Measurements from ENCODE around the gene SDCCAG8.

SDCCAG8 gene

DNA sequence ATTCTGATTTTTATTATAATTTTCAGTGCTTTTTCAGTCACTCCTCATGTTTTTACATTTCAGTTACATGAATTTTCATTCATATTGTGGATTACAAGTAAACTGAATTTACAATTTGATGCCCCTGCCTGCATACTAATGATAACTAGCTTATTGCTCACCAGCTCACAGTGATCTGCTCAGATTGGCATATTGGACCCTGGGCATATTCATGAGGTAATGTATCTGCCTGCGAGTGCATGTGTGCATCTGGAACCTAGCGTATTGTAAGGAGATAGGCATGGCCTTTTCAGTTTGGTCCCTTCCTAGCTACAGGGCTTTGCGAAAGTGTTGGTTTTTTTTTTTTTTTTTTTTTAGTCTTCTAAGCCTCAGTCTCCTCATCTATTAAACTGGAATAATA lies 213.7 kb downstream of the SDCCAG8 start:
- no peak for DNase-seq

DNA sequence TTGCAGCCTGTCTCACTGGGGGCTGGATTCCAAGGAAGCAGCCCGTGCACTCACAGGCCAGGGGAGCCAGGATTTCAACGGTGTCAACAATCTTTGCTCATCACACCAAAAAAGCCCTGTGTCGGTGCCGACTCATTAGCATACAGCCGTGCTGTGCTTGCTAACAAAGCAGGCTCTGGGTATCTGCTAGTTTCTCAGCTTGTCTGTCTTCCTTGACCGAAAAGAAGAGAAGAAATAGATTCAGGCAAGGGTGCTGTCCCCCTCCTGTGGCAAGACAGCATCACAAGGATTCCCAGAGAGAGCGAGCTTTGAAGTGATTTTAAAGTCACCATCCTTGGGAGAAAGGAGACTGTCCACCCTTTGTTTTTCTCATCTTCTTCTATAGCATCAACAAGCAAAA lies 214.7 kb downstream of the SDCCAG8 start:
- no peak for DNase-seq

DNA sequence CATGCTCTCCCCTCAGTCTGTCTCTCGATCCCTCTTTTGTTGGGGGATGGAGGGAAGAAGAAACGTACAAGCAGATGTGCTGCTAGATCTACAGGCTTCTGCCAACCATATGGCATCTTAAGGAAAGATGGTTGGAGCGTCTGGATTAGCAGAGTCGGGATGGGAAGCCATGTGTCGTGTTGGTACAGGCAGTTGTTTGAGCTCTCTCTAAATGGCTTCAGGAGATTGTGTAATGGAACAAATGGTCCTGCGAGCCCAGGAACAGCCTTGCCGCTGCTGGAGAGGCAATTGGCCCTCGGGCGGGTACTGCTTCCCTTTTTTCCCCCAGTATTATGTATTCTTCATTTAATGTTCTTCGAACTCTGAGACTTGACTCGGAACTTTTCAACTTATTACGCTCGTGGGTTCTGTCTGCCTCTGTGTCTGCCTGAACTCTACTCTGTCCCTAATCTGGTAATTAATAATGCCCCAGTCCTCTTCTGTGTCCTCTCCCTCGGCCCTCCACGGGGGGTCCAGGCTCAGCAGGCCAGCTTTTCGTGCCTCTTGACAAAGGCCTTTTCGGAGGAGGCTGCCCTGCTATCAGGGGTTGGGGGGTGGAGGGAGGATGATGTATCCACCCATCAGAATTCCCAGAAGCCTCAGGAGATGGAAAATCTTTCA lies 215.3 kb downstream of the SDCCAG8 start:
- no peak for DNase-seq

DNA sequence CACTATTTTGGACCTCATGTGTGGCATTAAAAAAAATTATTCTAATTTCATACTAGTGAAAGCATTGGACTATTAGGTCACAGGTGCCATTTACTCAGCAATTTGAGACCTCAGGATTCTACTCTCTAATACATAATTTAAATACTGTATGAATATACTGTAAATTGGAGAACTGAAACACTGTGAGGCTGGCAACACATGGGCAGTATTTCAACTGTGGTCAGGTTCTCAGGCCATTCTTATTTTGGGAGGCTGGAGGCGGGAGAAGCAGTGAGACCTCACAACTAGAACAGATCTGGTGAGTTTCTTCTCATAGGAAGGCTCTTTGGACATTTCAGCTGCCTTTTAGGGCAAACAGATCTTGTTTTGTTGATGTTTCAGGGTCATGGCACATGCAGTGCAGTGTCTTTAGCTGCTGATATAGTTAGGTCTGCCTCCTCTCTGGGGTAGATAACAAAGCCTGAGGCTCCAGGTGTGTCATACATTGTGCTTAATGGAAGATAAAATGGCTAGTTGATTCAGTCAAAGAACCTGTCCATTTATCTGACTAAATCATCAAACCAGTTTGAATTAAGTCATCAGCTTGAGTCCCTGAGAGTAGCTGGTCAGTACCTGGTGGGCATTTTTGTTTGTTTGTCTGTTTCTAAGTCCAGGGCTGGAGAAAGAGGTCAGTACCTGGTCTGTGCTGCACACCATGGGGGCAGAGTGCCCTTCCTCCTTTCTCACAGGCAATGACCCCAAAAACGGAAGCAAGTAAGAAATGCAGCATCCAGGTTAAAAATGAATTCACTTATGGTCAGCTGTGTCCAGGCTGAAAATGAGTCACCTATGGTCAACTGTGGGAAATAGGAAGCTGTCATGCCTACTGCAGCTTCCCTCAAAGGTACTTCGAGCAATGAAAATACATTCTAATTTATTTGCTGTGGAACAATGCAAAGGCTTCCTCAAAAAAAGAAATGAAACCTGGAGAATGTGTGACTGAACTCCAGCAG lies 216.2 kb downstream of the SDCCAG8 start:
- DNase-seq: no peak

DNA sequence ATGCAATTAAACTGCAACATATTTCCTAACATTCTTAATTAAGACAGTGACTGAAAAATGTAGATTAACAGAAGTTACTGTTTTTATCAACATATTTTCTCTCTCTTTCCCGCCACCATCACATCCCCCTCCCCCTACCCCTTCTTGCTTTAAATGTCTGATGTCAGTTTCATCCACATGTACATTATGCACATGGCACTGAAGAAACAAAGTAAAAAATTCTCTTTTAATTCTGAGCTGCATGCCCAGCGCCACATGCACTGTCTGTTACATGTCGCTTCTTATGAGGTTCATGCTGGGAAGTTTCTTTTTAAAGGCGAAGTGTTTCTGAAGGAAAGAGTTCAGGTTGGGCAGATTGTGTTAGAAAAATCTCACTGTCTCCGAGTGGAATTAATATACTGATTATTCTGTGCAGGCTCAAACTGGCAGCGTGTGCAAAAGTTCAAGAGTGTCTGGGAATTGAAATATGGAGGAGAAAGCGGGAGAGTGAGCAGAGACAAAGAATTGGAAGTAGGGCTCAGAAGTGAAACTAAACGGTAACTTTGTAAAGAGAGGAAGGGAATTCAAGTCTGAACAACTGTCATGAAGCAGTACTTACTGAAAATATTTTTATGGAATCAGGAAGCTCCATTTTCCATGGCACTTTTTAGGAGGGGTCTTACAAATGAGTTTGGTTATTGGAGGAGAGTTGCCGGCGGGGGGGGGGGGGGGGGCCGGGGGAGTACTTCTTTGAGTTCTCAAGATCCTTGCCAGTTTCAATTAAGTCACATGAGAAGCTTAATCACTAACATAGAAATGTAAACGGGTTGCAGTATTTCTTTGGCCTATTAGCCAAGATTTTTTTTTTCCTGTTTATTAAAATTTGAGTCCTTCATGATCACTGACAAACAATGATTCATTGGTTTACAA lies 217.6 kb downstream of the SDCCAG8 start:
- no peak for DNase-seq

DNA sequence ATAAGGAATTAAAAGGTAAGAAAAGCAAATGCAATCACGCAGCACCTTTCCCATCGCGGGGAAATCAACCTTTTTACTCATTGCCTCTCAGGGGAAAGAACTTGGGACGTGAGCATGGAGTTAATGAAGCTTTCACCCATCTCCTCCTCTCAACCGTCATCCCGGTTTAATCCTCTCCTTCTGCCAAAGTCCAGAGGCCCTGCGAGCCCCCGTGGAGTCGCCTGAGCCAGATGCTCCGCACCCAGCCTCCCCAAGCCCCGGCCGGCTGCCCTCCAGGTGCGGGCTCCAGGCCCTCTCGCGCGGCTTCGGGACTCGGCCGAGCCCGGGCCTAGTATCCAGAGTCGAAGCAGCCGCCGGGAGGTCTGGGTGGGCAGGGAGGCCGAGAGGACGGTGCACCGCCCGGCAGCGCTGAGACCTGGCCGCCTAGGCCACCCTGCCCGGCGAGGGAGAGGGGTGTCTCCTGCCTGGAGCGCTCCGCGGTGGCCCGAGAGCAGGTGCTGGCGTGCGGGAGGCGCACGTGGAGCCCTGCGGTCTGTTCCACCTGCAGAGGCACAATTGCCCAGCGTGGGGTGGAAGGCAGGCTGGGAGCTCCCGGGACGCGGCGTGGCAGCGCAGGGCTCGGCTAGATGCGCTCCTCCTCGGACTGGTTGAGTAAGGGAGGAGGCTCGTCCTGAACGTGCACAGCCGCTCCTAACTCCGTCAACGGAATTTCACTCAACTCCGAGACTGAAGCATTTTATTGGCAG lies 218.5 kb downstream of the SDCCAG8 start:
- no peak for DNase-seq

DNA sequence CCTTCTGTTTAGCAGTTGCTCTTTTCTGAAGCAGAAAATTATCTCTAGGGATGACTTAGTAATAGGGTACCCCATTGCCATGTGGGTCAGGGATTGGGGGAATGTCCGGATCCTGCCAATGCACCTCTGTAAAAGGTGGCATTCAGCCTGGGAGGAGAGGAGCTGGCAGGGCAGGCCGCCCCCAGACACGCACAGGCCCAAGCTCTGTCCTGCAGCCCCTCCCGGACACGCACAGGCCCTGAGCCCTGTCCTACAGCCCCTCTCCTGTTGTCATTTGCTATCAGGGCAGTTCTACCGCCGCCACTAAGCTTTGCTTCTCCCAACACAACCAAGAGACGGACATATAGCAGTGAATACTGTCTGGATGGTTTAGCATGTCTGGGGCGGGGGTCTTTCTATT lies 219.1 kb downstream of the SDCCAG8 start:
- no peak for DNase-seq

DNA sequence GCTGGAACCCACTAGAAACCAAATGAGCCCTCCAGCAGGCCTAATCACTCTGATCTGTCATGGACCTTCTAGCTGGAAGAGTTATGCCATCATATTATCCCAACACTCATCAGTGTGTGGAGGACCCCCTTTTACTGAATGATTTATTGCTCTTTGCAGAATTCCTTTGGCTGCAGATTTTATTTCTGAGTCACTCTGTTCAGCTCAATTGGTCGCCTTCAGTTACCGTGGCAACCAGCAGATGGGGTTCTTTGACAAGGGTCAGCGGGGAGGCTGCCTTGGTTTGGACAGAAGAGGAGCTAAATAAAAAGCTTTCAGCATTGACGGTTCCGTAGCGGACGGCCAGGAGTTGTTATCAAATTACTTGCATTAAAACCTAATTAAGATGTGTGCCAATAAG lies 220.1 kb downstream of the SDCCAG8 start:
- DNase-seq: no peak

DNA sequence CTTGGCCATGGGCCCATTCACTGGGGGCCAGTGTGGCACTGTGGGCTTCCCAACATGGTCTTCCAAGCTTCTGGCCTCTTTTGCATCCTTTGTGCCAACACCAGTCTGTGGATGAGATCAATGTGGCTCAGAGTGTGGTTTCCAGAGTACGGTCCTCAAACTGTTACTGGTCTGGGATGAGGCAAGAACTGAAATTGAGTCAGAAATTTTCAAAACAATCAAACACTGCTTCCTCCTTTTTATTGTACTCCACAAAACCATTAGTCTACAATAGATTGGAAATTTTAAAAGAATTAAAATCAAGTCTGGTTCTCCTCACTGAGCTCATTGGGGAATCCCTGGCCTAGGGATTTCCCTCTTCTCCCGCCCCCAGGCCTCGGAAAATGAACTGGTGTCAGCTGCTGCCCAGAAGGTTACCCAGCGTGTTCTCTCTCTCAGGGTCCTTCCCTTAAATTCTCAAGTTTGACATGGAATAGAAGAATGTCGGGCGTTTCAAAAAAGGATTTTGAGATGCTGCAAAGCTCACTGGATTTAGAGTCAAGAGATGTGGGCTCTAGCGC lies 222.0 kb downstream of the SDCCAG8 start:
- DNase-seq: no peak

DNA sequence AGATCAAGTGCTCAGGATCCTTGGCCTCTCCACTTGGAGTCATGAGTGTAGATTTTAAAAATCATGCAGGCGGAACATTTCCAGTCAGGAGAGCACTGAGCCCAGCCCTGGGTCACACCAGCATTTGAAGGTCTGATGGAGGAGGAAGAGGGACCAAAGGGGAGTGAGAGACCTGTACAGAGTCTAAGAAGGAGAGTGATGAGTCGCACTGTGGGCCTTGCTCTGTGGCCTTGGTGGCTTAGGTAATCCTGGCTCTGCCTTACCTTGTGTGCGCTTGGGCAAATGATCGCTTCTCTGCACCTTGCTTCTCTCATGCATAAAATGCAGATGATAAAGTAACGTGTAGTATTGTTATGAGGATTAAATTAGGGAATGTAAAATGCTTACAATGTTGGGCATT lies 225.3 kb downstream of the SDCCAG8 start:
- no peak for DNase-seq

DNA sequence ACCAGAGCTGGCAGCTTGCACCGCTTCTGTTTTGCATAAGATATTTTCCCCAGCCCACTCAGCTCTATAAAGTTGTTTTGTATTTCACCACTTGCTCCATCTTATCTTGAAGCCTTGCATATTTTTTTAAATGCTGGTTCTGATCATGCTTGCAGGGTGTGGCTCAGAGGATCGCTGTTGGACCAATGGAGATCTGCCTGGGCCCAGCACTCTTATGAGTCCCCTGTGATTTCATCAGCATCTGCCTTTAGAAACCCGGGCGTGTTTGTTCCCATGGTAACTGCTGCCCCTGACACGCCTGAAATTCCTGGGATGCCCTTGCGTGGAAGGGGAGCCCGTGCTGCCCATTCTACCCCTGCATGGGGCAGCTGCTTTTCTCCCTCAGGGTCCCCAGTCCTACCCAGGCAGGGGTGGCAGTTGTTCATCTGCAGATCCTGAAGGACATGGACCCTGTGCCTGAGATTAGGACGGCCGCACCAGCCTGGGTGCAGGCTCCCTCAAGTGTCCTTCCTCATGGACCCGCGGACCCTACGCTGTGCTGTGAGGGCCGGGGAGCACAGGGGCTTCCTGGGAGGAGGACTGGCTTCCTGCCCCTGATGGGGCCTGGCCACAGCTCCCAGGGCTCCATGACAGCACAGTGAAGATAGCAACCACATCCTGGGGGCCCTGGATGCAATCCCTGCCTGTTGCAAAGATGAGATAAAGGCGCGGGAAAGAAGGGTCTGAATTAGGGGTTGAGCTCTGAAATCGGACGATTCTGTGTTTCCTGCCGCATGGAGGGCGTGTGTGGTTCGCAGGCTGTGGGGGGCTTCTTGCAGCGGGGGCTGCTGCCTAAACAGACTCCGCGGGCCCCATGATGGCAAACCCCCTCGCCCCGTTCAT lies 226.5 kb downstream of the SDCCAG8 start:
- no peak for DNase-seq

DNA sequence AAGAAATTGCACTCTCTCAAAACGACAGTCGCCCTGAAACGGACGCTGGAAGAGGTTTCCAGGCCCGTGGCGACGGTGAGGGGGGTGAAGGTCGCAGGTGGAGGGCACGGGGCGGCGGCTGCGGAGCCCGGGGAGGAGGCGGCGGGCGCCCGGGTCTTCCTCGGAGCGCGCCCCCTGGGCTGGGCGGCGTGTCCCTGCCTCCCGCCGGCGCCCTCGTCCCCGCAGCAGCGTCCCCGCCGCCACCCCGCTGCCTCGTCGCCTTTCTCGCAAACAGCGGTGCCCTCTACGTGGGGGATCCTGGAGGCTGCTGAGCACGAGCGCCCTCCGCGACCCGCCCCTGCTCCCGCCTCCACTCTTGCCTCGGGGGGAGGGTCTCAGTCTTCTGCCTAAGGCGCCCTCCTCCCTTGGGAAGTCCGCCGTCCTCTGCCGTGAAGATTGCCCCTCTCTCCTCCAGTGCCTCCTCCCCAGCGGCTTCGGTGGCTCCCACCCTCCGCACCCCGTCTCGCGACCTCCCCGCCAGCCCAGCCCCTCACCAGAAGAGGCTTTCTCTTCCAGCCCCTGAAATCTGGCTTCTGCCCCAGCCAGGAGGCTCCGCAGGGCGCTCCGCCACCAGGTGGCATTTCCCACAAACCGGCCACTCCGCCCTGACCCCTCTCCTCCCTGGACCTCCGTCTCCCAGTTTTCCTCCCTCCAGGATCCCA lies 227.4 kb downstream of the SDCCAG8 start:
- DNase-seq: no peak

DNA sequence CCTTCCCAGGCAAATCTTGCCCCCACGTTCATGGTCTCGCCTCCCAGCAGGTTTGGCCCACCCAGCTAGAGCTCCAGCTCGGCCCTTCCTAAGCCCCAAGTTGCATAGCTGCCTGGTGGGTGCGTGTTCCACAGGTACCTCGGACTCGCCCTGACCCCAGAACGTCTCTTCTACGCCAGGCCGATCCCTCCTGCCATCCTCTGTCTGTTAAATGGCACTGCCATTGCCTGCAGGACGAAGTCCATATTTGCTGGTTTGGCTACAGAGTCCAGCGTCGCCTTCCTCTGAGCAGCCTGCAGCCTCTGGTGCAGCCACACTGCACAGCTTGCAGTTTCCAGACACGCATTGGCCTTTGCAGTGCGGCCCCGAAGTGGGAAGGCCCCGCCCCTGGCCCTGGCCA lies 228.1 kb downstream of the SDCCAG8 start:
- DNase-seq: no peak

DNA sequence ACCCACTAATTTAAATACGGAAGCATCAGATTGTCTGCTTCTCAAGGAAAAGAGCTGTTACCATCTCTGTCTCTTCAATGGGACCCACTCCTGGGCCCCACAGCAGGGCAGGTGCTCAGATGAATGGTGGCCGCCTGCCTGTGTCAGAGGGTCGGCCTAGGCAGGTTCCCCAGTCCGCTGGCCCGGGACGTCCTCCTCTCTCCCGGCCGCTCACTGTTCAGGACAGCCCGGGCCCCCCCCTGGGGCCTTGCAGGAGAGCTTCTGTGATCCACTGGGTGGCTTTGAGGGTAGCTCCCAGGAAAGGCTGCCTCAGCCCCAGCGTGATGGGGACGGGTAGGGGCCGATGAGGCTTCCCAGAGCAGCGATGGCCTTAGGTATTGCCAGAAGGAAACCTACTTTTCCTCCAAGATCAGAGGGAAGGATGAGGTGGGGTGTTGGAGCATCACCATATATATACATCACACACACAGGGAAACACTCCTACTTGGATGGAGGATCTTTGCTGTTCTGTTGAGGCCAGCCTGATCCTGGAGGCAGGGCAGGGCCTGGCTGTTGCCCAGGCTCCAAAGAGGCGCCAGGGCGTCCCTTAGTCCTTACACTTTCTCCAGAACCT lies 231.3 kb downstream of the SDCCAG8 start:
- no peak for DNase-seq

DNA sequence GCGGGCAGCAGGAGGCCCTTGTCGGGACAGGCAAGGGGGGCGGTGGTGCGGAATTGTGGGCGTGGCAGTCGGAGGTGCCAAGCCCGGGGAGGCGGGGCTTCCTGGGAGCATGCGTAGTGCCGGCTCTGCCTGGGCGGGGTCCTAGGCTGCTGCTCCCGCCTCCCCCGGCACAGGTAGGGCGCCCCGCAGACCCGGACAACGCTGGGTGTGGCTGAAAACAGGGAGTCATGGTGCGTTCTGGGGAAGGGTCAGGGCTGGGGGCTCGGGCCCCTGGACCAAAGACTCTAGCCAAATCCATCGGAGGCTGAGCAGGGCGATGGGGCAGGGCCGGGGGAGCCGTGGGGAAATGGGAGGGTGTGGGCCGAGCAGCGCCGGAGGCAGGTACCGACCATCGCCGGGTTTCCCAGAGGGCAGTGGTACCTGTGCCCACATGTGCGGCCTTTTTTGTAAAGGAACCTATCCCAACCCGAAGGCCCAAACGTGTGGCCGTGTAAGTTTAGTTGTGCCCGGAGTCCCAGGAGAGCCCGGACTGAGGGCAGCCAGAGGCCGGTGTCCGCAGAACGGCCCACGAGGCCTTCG lies 231.9 kb downstream of the SDCCAG8 start:
- DNase-seq: no peak

DNA sequence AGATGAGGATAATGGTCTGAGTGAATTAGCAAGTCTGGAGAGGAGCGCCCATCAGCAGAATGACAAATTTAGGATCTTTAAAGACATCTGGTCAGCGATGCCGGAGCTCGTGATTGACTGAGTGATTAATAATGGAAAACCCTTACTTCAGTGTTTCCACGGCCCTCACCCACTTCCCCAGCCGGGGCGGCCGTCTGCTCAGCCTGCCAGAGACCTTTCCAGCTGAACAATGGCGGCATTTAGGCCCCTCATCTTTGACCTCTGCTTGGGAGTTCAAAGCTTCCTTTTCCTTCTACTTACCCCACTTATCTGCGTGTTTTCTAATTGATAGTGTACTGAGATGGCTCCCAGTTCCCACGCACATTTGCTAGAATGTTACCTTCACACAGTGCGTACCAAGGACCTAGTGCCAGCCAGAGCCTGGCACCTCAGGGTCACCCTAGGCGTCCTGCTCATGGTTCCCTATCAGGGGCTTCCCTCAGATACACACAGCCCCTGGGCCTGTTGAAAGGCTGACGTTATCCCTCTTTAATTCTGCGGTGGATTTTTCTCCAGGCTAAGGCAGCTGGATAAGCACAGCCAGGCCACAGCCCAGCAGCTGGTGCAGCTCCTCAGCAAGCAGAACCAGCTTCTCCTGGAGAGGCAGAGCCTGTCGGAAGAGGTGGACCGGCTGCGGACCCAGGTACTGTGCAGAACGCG lies 232.8 kb downstream of the SDCCAG8 start:
- DNase-seq: no peak

DNA sequence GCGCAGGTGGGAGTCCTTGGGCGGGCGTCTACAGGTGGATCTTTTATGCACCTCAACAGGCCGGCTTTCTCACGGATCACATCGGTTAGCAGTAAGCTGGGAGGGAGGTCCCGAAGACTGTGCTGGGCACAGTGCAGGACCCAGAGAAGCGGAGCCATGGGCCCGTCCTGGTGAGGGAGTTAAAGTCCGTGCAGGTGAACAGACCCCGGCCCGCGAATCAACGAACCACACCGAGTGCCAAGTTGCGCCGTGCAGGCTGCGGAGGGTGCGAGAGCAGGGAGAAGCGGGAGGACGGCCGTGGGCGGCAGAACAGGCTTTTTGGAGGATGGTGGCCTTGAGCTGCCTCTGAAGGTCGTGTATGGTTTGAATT lies 233.3 kb downstream of the SDCCAG8 start:
- no peak for DNase-seq

DNA sequence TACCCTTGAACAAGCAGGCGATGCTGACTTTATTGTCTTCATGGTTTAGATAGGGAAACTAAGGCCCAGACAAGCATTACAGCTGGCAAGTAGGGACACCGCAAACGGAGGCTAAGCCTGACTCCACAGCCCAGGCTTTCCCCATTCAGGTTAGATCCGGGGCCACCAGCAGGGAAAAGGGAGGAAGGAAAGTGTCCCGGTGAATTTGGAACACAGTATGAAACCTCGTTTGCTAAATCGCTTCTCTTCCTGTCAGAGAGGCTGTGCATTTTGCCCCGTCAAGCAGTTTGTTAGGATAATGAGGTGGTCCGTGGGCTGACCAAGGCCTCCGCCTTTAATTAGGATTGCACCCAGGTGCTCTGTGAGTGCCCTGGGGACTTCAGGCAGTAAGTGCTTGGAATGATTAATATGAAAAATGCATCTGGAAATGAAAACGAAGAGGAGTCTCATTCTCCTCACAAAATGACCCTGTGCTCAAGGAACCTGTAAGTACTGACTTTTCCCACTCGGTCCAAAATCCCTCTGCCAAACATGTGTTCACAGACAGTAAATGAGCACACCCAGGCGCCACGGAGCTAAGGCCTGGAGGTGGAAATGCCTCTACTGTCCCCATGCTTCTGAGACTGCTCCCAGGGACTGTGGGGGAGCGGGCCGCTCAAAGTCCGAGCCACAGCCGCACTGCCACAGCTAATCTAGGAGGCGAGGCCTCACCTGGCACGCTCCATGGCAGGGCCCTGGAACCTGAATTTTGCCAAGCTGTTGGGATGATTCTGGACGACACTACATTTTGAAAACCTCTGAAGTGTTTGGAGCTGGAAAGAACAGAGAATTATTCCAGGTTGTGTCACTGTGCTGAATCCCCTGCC lies 234.1 kb downstream of the SDCCAG8 start:
- no peak for DNase-seq
